ENCODE data around the gene CTDSPL.
A peak's percentile ranks its signal among the peaks of the same experiment; 100 is the strongest.

The CTDSPL gene

GRCh38 chr3:37997791-37998370 lies 136.2 kb downstream of the CTDSPL start:
- DNase-seq (ENCODE audit: low read depth in 1 of 2, low spot score in 1 of 2), result no peak

GRCh38 chr3:37999836-38000235 lies 138.2 kb downstream of the CTDSPL start:
- no peak for DNase-seq (ENCODE audit: low read depth in 1 of 2, low spot score in 1 of 2)

GRCh38 chr3:38000242-38000916 lies 138.7 kb downstream of the CTDSPL start:
- no peak for DNase-seq (ENCODE audit: low read depth in 1 of 2, low spot score in 1 of 2)

DNA sequence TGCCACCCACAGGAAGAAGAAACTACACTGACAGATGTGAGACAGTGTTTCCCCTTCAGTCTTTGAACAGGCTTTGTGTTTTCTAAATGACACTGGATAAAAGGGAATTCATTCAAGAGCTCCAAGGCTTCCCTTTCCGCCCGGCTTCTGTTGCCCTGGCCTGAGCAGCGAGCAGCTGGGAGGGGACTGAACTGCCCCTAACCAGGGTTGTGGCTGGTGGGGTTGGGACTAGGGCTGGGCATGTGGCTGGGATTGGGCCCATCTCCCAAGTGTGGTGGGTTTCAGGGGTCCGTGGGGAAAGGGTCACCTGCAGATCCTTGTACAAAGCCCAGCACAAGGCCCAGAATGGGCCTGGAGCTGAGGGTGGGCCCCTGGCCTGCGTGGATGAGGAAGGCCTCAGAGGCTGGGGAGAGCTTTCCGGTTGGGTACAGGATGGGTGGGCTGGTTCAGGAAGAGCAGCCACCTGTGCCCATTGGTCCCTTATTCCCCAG lies 139.3 kb downstream of the CTDSPL start:
- no peak for DNase-seq (ENCODE audit: low read depth in 1 of 2, low spot score in 1 of 2)

DNA sequence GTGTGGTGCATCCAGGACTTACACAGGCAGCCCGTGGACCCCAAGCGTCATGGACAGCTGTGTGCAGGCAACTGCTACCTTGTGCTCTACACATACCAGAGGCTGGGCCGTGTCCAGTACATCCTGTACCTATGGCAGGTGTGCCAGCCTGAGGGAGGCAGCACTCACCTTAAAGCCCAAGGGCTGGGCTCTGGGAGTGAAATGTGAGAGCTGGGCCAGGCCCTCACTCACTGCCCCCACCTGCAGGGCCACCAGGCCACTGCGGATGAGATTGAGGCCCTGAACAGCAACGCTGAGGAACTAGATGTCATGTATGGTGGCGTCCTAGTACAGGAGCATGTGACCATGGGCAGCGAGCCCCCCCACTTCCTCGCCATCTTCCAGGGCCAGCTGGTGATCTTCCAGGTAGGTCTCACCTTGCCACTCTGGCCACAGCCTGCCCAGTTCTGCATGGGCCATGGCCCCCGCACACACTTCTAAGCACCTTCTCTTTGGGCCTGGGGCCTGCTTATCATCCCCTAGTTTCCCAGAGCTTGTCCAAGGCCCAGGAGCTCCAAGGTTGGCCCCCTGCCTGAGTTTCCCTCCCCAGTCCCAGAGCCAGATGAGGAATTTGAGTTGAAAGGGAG lies 139.9 kb downstream of the CTDSPL start:
- no peak for DNase-seq (ENCODE audit: low read depth in 1 of 2, low spot score in 1 of 2)

DNA sequence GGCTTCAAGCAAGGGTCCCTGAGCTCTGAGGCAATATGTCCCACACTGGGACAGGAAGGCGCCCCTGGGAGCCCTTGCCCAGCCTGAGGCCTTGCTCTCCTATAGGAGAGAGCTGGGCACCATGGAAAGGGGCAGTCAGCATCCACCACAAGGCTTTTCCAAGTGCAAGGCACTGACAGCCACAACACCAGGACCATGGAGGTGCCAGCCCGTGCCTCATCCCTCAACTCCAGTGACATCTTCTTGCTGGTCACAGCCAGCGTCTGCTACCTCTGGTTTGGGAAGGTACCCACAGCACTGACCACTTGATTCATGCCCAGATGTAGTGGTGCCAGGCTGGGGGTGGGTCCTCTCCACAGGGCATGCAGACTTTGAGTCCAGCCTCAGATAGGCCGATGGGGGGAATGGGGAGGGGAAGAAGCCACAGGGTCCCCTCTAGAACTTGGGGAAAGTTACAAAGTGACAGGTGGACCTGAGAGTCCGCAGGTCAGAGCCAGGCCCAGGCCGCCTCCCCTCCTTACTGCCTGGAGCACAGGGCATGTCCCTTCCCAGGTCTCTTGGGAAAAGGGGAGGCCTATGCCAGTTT lies 140.7 kb downstream of the CTDSPL start:
- no peak for DNase-seq (ENCODE audit: low read depth in 1 of 2, low spot score in 1 of 2)

DNA sequence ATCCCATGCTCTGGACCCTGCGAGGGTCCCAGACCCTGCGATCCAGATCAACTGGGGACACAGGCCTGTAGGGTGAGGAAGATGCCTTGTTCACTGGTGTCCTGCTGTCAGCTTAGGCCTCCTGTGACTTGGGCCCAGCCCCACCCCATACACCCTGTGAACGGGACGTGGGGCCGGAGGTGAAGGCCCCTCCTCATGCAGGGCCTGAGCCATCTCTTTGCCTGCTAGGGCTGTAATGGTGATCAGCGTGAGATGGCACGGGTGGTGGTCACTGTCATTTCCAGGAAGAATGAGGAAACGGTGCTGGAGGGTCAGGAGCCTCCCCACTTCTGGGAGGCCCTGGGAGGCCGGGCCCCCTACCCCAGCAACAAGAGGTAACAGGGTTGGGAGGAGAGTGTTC lies 141.3 kb downstream of the CTDSPL start:
- DNase-seq (ENCODE audit: low read depth in 1 of 2, low spot score in 1 of 2), result no peak

DNA sequence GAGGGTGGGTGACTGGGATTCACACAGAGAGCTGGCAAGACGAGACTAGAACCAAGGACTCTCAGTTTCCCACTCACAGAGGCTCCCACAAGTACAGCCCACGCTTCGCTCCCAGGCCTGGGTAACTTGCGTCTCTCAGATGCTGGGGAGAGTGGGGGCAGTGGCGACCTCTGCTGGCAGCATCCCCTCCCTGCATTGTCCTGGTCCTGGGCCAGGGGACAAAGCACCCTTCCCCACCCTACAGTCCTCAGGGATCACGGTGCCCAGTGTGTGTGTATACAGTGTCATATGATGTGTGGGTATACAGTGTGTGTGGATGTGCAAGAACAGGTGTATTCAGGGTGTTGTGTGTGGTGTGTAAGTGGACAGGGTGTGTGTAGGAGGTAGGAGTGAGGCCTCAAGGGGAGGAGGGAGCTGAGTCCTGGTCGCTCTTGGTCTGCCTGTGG lies 141.7 kb downstream of the CTDSPL start:
- peak; percentile 27 to 43 for DNase-seq (ENCODE audit: low read depth in 1 of 2, low spot score in 1 of 2)

- DNase-seq (ENCODE audit: low read depth in 1 of 2, low spot score in 1 of 2), result no peak
These were observed 142.2 kb downstream of the CTDSPL start for GRCh38 chr3:38003817-38004414.

DNA sequence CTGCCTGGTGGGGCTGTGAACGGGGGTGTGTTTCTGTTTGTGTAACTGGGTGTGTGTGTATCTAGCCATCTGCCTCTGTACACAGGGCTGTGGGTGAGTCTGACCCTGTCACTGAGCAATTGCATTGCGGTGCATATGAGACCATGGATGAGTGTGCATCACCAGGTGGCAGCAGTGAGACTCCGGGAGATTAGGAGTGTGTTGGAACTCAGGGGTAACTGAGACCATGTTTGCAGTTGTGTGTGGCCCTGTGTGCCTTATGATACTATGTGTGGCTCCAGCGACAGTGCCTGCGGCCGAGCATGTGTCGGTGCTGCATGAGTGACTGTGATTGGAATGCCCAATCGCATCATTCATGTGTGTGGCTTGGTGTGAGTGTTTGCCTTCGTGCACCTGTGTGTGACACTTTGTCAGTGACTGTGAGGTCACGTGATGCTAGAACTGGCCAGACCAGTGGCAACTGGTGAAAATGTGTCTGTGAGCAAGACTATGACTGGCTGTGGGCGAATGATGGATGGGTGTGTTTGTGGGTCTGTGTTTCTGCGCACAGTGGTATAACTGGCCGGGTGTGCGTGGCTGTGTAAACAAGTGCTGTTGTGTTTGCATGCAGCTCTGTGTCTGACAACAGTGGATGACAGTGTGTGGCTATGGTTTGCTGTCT lies 142.9 kb downstream of the CTDSPL start:
- DNase-seq (ENCODE audit: low read depth in 1 of 2, low spot score in 1 of 2), result no peak

- no peak for DNase-seq (ENCODE audit: low read depth in 1 of 2, low spot score in 1 of 2)
These were observed 143.7 kb downstream of the CTDSPL start for GRCh38 chr3:38005076-38006020.

GRCh38 chr3:38006031-38006430 lies 144.4 kb downstream of the CTDSPL start:
- no peak for DNase-seq (ENCODE audit: low read depth in 1 of 2, low spot score in 1 of 2)

DNA sequence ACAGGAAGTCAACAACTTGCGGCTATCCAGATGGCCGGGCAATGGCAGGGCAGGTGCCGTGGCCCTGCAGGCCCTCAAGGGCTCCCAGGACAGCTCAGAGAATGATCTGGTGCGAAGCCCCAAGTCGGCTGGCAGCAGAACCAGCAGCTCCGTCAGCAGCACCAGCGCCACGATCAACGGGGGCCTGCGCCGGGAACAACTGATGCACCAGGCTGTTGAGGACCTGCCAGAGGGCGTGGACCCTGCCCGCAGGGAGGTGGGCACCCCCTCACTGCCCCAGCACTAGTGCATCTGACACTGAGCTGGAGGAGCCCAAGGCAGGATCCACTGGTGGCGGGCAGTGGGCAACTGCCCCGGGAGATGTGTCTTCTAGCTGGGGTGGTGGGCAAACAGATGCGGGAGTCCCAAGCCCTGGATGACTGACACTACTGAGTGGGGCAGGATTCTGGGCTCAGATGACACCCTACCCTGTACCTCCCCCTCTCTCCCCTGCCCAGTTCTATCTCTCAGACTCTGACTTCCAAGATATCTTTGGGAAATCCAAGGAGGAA lies 144.8 kb downstream of the CTDSPL start:
- DNase-seq (ENCODE audit: low read depth in 1 of 2, low spot score in 1 of 2), result no peak

GRCh38 chr3:38007754-38008090 lies 146.0 kb downstream of the CTDSPL start:
- no peak for DNase-seq (ENCODE audit: low read depth in 1 of 2, low spot score in 1 of 2)

- DNase-seq (ENCODE audit: low read depth in 1 of 2, low spot score in 1 of 2), result no peak
These were observed 146.6 kb downstream of the CTDSPL start for GRCh38 chr3:38008191-38008701.

GRCh38 chr3:38008971-38009580 lies 147.4 kb downstream of the CTDSPL start:
- no peak for DNase-seq (ENCODE audit: low read depth in 1 of 2, low spot score in 1 of 2)

DNA sequence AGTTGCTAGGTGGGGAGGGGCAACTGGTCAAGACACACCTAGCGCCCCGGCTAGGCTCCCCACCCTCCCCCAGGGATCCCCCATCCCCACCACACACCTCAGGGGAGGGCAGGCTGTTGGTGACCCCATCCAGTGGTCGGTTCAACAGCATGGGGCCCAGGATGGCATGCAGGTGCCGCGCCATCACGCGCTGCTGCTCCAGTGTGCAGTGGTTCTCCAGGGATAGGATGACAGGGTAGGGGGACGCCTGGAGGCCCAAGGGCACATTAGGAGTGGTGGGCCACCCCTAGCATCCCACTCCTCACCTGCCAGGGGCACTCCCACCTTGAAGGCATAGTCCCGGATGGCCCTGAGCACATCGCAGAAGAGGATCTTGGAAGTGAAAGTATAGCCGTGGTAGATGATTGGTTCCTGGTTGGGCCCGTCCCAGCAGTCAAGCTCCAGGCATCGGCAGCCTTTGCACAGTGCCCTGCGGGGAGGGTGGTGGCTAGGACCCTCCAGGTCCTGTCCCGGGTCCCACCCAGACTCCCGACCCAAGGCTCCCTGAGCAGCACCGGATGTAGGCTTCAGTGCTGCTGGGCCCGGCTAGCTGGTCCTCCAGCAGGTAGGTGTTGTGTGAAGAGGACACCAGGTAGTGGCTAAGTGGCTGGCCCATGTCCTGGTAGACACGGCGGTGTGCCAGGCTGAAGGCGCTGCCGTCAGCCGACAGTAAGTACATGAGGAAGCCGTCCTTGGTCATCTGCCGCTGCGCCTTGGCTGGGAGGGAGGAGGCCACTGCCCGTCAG lies 148.3 kb downstream of the CTDSPL start:
- no peak for DNase-seq (ENCODE audit: low read depth in 1 of 2, low spot score in 1 of 2)

GRCh38 chr3:38011111-38011510 lies 149.4 kb downstream of the CTDSPL start:
- no peak for DNase-seq (ENCODE audit: low read depth in 1 of 2, low spot score in 1 of 2)

All from activated T-helper 1 cell treated with anti-CD3 and anti-CD28 coated beads, Interleukin-2, amount 50 U/mL, for 16 hours (primary cell).